ENCODE measurements around the gene FCN2.

GRCh38 chr9:134915046-134915985, 34.7 kb downstream of the FCN2 start:
- no peak for TF ChIP-seq CTCF (IDR thresholded peaks at IDR 0.05)
- TF ChIP-seq POLR2A (IDR thresholded peaks at IDR 0.05), result no peak

Data from Peyer's patch (tissue), 4 donors.